Measurements from ENCODE around the gene RTEL1.

The RTEL1 gene

DNA sequence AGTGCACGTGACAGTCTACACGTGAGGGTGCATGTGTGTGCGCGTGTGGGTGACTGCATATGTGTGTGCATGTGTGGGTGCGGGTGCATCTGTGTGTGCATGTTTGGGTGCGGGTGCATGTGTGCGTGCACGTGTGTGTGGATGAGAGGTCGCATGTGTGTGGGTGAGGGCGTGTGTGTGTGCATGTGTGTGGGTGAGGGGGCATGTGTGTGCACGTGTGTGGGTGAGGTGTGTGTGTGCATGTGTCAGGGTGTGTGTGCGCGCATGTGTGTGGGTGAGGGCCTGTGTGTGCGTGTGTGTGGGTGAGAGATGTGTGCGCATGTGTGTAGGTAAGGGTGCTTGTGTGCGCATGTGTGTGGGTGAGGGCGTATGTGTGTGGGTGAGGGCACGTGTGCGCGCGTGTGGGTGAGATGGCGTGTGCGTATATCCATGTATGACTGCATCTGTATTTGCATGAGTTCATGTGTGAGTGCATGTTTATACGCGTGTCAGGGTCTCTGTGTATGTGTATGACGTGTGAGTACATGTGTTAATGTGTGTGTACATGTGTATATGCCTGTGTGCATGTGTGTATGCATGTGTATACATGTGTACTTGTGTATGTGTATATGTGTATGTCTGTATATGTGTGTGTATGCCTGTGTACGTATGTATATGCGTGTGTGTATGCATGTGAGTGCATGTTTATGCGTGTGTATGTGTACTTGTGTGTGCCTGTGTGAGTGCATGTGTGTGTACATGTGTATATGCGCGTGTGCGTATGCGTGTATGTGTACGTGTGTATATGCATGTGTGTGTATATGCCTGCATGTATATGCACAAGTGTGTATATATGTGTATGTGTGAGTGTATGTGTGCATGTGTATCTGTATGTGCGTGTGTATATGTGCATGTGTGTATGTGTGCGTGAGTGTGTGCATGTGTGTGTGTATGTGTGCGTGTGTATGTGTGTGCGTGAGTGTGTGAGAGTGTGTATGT is 74.3 kb downstream of the RTEL1 start:
- DNase-seq (ENCODE audit: low read depth in 1 of 2, low spot score in 1 of 2): no peak
- TF ChIP-seq JUND (IDR thresholded peaks at IDR 0.05; ENCODE audit: low read depth): no peak
- in situ Hi-C loops (cut with HindIII; ENCODE audit: low pct_unique_long_range_greater_than_20kb, low sequenced_read_pairs): no loop called here

- no peak for DNase-seq (ENCODE audit: low read depth in 1 of 2, low spot score in 1 of 2)
- TF ChIP-seq JUND (IDR thresholded peaks at IDR 0.05; ENCODE audit: low read depth): no peak
- in situ Hi-C loops (cut with HindIII; ENCODE audit: low pct_unique_long_range_greater_than_20kb, low sequenced_read_pairs): no loop called here
Observed at GRCh38 chr20:63733117-63733516, 75.0 kb downstream of the RTEL1 start.

DNA sequence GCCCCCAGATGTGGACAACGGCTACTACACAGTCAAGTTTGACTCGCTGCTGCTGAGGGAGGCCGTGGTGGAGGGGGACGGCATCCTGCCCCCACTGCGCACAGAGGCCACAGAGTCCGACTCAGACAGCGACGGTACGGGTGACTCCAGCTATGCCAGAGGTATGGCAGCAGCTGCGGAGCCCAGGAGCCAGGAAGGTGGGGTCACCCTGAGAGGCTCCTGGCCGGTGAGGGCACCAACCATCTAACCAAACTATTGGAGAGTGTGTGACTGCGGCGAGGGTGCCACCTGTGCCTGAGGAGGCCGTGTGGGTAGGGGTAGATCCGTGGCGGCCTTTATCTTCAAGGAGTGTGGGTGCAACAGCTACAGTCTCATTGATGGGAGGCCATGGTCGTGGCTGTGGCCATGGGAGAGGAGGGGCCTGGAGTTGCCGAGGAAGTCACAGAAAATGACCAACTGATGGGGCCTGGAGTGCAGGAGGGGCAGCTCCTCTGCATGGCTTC is 75.5 kb downstream of the RTEL1 start:
- in situ Hi-C loops (cut with HindIII; ENCODE audit: low pct_unique_long_range_greater_than_20kb, low sequenced_read_pairs): no loop called here
- no peak for TF ChIP-seq JUND (IDR thresholded peaks at IDR 0.05; ENCODE audit: low read depth)
- DNase-seq (ENCODE audit: low read depth in 1 of 2, low spot score in 1 of 2): no peak

GRCh38 chr20:63734111-63734945 is 76.2 kb downstream of the RTEL1 start:
- in situ Hi-C loops (cut with HindIII; ENCODE audit: low pct_unique_long_range_greater_than_20kb, low sequenced_read_pairs): no loop called here
- no peak for DNase-seq (ENCODE audit: low read depth in 1 of 2, low spot score in 1 of 2)
- no peak for TF ChIP-seq JUND (IDR thresholded peaks at IDR 0.05; ENCODE audit: low read depth)

DNA sequence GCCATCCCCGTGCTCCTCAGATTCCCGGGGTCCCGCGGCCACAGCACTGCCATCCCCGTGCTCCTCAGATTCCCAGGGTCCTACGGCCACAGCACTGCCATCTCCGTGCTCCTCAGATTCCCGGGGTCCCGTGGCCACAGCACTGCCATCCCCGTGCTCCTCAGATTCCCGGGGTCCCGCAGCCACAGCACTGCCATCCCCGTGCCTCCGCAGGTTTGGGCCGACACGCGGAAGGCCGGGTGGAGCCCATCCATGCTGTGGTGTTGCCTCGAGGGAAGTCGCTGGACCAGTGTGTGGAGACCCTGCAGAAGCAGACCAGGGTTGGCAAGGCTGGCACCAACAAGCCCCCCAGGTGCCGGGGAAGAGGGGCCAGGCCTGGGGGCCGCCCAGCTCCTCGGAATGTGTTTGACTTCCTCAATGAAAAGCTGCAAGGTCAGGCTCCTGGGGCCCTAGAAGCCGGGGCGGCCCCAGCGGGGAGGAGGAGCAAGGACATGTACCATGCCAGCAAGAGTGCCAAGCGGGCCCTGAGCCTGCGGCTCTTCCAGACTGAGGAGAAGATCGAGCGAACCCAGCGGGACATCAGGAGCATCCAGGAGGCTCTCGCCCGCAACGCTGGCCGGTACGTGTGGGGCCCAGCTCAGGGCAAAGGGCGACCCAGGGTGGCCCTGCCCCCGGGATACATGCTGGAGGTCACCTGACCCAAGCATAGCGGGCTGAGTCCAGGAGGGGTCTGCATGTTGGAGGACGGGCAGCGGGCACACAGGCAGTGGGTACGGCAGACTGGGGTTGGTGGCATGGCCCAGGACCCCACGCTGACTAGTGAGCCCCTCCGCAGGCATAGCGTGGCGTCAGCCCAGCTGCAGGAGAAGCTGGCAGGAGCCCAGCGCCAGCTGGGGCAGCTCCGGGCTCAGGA is 77.1 kb downstream of the RTEL1 start:
- in situ Hi-C loops (cut with HindIII; ENCODE audit: low pct_unique_long_range_greater_than_20kb, low sequenced_read_pairs): no loop called here
- DNase-seq (ENCODE audit: low read depth in 1 of 2, low spot score in 1 of 2): no peak
- TF ChIP-seq JUND (IDR thresholded peaks at IDR 0.05; ENCODE audit: low read depth): no peak

DNA sequence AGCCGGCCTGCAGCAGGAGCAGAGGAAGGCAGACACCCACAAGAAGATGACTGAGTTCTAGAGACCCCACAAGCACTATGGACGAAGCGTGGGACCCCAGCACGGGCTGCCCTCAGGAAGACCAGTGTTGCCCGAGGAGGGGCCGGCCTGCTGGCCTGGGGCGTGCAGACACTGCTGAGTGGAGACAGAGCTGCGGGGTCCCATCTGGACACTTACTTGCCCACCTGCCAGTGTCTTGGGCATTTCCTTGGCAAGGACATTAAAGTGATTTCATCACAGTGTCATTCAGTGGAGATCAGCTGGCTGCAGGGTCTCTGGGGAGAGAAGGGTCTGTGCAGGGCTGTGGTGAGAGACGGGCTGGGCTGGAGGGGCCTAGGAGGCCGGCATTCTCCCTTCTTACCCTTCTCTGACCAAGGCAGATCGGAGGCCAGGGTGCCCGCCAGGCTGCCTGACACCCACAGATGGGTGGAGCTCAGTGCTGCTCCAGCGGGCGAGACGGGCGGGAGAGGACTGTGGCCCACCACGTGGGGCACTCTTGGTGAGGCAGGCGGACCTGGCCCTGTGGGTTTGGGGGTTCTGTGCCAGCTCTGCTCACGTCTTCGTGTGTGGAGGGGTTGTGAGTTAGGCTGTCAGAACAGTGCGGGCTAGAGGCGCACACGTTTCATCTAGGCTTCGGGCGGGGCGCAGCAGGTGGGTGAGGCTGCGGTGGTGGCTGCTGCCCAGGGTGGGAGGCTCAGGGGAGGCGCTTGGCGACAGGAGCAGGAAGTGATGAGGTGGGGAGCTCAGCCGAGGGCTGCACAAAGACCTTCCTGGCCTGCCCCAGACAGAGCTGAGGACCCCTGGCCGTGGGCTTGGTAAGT is 78.0 kb downstream of the RTEL1 start, which contains the start of gene LIME1:
LIME1 (plus strand) TSS at position 806 of the 860 bp plus-strand sequence. CDS start 886 bp downstream, outside the sequence.
- no peak for TF ChIP-seq JUND (IDR thresholded peaks at IDR 0.05; ENCODE audit: low read depth)
- peak in 1 of 2 experiments; percentile 27 for DNase-seq (ENCODE audit: low read depth in 1 of 2, low spot score in 1 of 2)
- in situ Hi-C loops (cut with HindIII; ENCODE audit: low pct_unique_long_range_greater_than_20kb, low sequenced_read_pairs): no loop called here

- in situ Hi-C loops (cut with HindIII; ENCODE audit: low pct_unique_long_range_greater_than_20kb, low sequenced_read_pairs): no loop called here
- no peak for TF ChIP-seq JUND (IDR thresholded peaks at IDR 0.05; ENCODE audit: low read depth)
- DNase-seq (ENCODE audit: low read depth in 1 of 2, low spot score in 1 of 2): peak in 1 of 2 experiments; percentile 23
Observed at GRCh38 chr20:63736893-63737694, 79.0 kb downstream of the RTEL1 start.

DNA sequence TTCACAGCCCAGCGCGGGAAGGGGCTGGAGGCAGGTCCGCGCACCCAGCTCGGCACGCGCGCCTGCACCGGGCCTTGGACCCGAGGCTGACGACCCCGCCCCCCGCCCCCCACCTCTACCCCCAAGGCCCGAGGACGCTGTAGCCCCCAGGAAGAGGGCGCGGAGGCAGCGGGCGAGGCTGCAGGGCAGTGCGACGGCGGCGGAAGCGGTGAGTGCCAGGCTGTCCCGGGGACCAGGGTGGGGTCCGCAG is 79.5 kb downstream of the RTEL1 start:
- TF ChIP-seq JUND (IDR thresholded peaks at IDR 0.05; ENCODE audit: low read depth): no peak
- DNase-seq (ENCODE audit: low read depth in 1 of 2, low spot score in 1 of 2): no peak
- in situ Hi-C loops (cut with HindIII; ENCODE audit: low pct_unique_long_range_greater_than_20kb, low sequenced_read_pairs): no loop called here

GRCh38 chr20:63737945-63738686 is 80.0 kb downstream of the RTEL1 start:
- in situ Hi-C loops (cut with HindIII; ENCODE audit: low pct_unique_long_range_greater_than_20kb, low sequenced_read_pairs): no loop called here
- peak in 1 of 2 experiments; percentile 10 for DNase-seq (ENCODE audit: low read depth in 1 of 2, low spot score in 1 of 2)
- TF ChIP-seq JUND (IDR thresholded peaks at IDR 0.05; ENCODE audit: low read depth): no peak

DNA sequence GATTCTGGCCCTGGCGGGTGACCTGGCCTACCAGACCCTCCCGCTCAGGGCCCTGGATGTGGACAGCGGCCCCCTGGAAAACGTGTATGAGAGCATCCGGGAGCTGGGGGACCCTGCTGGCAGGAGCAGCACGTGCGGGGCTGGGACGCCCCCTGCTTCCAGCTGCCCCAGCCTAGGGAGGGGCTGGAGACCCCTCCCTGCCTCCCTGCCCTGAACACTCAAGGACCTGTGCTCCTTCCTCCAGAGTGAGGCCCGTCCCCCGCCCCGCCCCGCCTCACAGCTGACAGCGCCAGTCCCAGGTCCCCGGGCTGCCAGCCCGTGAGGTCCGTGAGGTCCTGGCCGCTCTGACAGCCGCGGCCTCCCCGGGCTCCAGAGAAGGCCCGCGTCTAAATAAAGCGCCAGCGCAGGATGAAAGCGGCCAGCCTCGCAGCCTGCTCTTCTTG is 80.6 kb downstream of the RTEL1 start:
- DNase-seq (ENCODE audit: low read depth in 1 of 2, low spot score in 1 of 2): no peak
- in situ Hi-C loops (cut with HindIII; ENCODE audit: low pct_unique_long_range_greater_than_20kb, low sequenced_read_pairs): no loop called here
- TF ChIP-seq JUND (IDR thresholded peaks at IDR 0.05; ENCODE audit: low read depth): no peak

Data from T47D (cell line).